Testis (tissue), 2 donors: ENCODE data around the gene RORB.

Source experiments
- CTCF ChIP-seq, 3 experiments: fragments of 450-650 bp in 2 of 3; fragments of 200-600 bp in 1 of 3; sonication (generic) in 1 of 3; IDR thresholded peaks; one replicate each; pipeline ENCODE4 v1.5.1; 2016 to 2019; ENCODE audit warnings: antibody characterized with exemption in 3 of 3, mild to moderate bottlenecking in 2 of 3, moderate library complexity in 1 of 3
- POLR2A ChIP-seq: fragments of 450-650 bp; IDR thresholded peaks from one replicate; pipeline ENCODE4 v1.6.1; 2017; ENCODE audit warnings: antibody characterized with exemption, mild to moderate bottlenecking, moderate library complexity

GRCh38 chr9:74524289-74524688 is 27.2 kb downstream of the RORB start:
- TF ChIP-seq POLR2A (no peak), CTCF (IDR thresholded peaks at IDR 0.05) (no peak)
